Mesodermal cell (in vitro differentiated cells): ENCODE measurements around the gene CCNL1. TPM values are rescaled to one million over a fixed set of nuclear protein-coding genes. Genes with fewer than 3 reads are reported as not detected.
"Not testable (repeated sequence)": the region's sequence is repeated elsewhere in the genome, so short reads cannot be mapped to it uniquely, and the experiment has no call there.

Source experiments
- H3K27ac ChIP-seq: 2 replicates; pipeline ENCODE4 v1.7.0; 2013; ENCODE audit warnings: mild to moderate bottlenecking, low read depth, low read length, moderate library complexity; ENCODE audit not compliant: severe bottlenecking
- H3K36me3 ChIP-seq: 2 replicates; pipeline ENCODE4 v1.7.1; 2013; ENCODE audit warnings: mild to moderate bottlenecking, low read length, moderate library complexity; ENCODE audit not compliant: control insufficient read depth, insufficient read depth
- H3K4me1 ChIP-seq: one replicate; pipeline ENCODE4 v1.7.1; 2013; ENCODE audit warnings: mild to moderate bottlenecking, low read length; ENCODE audit not compliant: insufficient read depth, control insufficient read depth, poor library complexity, severe bottlenecking
- H3K4me3 ChIP-seq: 2 replicates; pipeline ENCODE4 v1.7.0; 2013; ENCODE audit warnings: low read length, control low read depth, mild to moderate bottlenecking; ENCODE audit not compliant: insufficient read depth, poor library complexity, severe bottlenecking; ENCODE audit errors: extremely low read depth
- H3K9me3 ChIP-seq: 2 replicates; pipeline ENCODE4 v1.7.1; 2013; ENCODE audit warnings: mild to moderate bottlenecking, low read length, moderate library complexity; ENCODE audit not compliant: control insufficient read depth
- WGBS, 2 experiments: methylation state at CpG; one replicate each; pipeline ENCODE4 v1.1.5; 2013; ENCODE audit warnings: missing lambda C conversion rate in 2 of 2; ENCODE audit not compliant: insufficient coverage in 2 of 2; 5-methylcytosine and 5-hydroxymethylcytosine counted together
- polyA plus RNA-seq, 2 experiments: library from polyadenylated mRNA; stranded (reverse); fragments of 50-300 nt; gene quantifications; one replicate each; pipeline ENCODE4 v1.2.3, GENCODE V29; 2013

CCNL1 gene
- polyA plus RNA-seq (2013, experiment 1 of 2) = 71.1 TPM
- polyA plus RNA-seq (2013, experiment 2 of 2) = 69.7 TPM

GRCh38 chr3:157159762-157160657 is at the start of gene CCNL1:
Gene CCNL1 (minus strand): TSS chr3:157160147. CDS start chr3:157160094, 53 bp downstream.
- Histone ChIP-seq H3K36me3 (peaks cover 30% of the 10 kb centered on the region), H3K9me3 (no peaks in the 10 kb centered on the region), H3K4me3 (peak within 1 kb of the TSS; percentile 97), H3K27ac (peak within 1 kb of the TSS; percentile 99), H3K4me1 (peaks cover 8% of the 10 kb centered on the region)
- WGBS, 2 experiments = 1 to 2% methylated on average over 69 to 83 of the region's 88 CpGs

- H3K4me3 ChIP-seq = no peak overlapping the region
- H3K36me3 ChIP-seq = no peaks in the 10 kb centered on the region
- no peak overlapping the region for H3K27ac ChIP-seq
- no peaks in the 10 kb centered on the region for H3K4me1 ChIP-seq
- WGBS, 2 experiments = 100% methylated on average over 1 of the region's 1 CpG; no CpG with 5 or more reads in 1 of the 2 experiments
- no peaks in the 10 kb centered on the region for H3K9me3 ChIP-seq
These were observed 44.9 kb upstream of the CCNL1 start for GRCh38 chr3:157204880-157205279.

DNA sequence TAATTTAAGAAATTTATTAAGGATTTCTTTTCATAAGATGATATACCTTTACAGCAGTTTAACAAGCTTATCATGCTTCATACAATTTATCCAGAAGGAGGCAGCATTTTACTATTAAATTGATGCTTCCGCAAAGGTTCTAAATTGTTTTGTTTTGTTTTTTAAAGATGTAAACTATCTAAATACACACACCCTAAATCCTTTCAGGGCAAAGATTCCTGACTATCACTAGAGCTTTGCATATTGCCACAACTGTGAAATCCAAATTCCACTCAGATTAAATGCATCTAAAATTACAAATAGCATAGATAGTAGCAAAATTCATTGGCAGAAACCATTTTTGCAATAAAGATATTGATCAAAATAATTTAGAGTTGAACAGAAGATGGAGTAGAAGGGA is 44.5 kb upstream of the CCNL1 start:
- no peaks in the 10 kb centered on the region for H3K9me3 ChIP-seq
- no peaks in the 10 kb centered on the region for H3K36me3 ChIP-seq
- WGBS, 2 experiments = no CpG with 5 or more reads among the region's 1 CpG
- no peak overlapping the region for H3K4me3 ChIP-seq
- no peak overlapping the region for H3K27ac ChIP-seq
- no peaks in the 10 kb centered on the region for H3K4me1 ChIP-seq

GRCh38 chr3:157201648-157202278 is 41.8 kb upstream of the CCNL1 start:
- H3K4me1 ChIP-seq = no peaks in the 10 kb centered on the region
- H3K4me3 ChIP-seq = no peak overlapping the region
- WGBS, 2 experiments = 72 to 76% methylated on average over 3 to 5 of the region's 6 CpGs

GRCh38 chr3:157199841-157200240 is 39.9 kb upstream of the CCNL1 start:
- no peaks in the 10 kb centered on the region for H3K4me1 ChIP-seq
- 100% methylated on average over 1 to 2 of the region's 3 CpGs for WGBS, 2 experiments
- H3K36me3 ChIP-seq = no peaks in the 10 kb centered on the region
- no peaks in the 10 kb centered on the region for H3K9me3 ChIP-seq
- H3K27ac ChIP-seq = no peak overlapping the region
- no peak overlapping the region for H3K4me3 ChIP-seq

More at GRCh38 chr3:157201648-157202278, 41.8 kb upstream of the CCNL1 start:
- Histone ChIP-seq H3K36me3 (no peaks in the 10 kb centered on the region), H3K9me3 (no peaks in the 10 kb centered on the region), H3K27ac (no peak overlapping the region)

GRCh38 chr3:157195965-157196364 is 36.0 kb upstream of the CCNL1 start:
- no peaks in the 10 kb centered on the region for H3K9me3 ChIP-seq
- H3K4me1 ChIP-seq = no peaks in the 10 kb centered on the region
- no peak overlapping the region for H3K27ac ChIP-seq

DNA sequence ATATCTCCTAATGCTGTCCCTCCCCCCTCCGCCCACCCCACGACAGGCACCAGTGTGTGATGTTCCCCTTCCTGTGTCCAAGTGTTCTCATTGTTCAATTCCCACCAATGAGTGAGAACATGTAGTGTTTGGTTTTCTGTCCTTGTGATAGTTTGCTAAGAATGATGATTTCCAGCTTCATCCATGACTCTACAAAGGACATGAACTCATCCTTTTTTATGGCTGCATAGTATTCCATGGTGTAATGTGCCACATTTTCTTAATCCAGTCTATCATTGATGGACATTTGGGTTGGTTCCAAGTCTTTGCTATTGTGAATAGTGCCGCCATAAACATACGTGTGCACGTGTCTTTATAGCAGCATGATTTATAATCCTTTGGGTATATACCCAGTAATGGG is 31.2 kb upstream of the CCNL1 start:
- H3K9me3 ChIP-seq = peaks cover 32% of the 10 kb centered on the region
- H3K4me1 ChIP-seq, H3K4me3 ChIP-seq, H3K27ac ChIP-seq, H3K36me3 ChIP-seq: not testable (repeated sequence)
- 100% methylated on average over 2 of the region's 5 CpGs; no CpG with 5 or more reads in 1 of the 2 experiments for WGBS, 2 experiments

More at GRCh38 chr3:157195965-157196364, 36.0 kb upstream of the CCNL1 start:
- H3K36me3 ChIP-seq = no peaks in the 10 kb centered on the region
- H3K4me3 ChIP-seq = no peak overlapping the region

DNA sequence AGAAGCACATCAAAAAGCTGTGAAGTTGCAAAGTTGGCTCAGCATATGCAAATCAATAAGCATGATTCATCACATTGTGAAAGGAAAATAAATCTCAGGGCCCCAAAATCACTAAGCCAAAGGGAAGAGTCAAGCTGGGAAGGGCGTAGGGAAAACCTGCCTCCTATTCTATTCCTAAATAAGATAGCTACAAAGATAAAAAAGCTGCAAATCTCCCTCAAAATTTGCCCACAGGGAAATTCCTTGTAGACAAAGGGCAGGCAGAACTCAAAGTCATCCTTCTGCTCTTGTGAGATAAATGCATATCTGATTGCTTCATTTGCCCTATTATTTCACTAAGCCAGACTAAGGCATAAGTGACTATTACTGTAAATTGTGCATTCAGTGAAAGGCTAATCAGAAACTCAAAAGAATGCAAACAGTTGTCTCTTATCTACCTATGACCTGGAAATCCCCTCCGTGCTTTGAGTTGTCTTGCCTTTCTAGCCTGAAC is 30.5 kb upstream of the CCNL1 start:
- H3K36me3 ChIP-seq = no peaks in the 10 kb centered on the region
- H3K4me3 ChIP-seq = no peak overlapping the region
- no CpG with 5 or more reads among the region's 2 CpGs for WGBS, 2 experiments
- H3K27ac ChIP-seq = no peak overlapping the region
- H3K9me3 ChIP-seq = peaks cover 32% of the 10 kb centered on the region
- H3K4me1 ChIP-seq = no peaks in the 10 kb centered on the region

DNA sequence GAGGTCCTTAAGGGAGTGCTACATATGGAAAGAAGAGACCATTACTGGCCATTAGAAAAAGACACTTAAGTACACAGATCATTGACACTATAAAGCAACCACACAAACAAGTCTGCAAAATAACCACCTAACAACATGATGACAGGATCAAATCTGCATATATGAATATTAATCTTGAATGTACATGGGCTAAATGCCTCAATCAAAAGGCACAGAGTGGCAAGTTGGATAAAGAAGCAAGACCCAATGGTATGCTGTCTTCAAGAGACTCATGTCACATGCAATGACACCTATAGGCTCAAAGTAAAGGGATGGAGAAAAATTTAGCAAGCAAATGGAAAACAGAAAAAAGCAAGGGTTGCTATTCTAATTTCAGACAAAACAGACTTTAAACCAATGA is 28.4 kb upstream of the CCNL1 start:
- Histone ChIP-seq H3K27ac (no peak overlapping the region), H3K4me1 (no peaks in the 10 kb centered on the region), H3K9me3 (peaks cover 40% of the 10 kb centered on the region), H3K36me3 (no peaks in the 10 kb centered on the region), H3K4me3 (no peak overlapping the region)

- no peak overlapping the region for H3K27ac ChIP-seq
- H3K4me1 ChIP-seq = no peaks in the 10 kb centered on the region
- 85 to 90% methylated on average over 3 of the region's 3 CpGs for WGBS, 2 experiments
- H3K4me3 ChIP-seq = no peak overlapping the region
- peaks cover 34% of the 10 kb centered on the region for H3K9me3 ChIP-seq
- no peaks in the 10 kb centered on the region for H3K36me3 ChIP-seq
These were observed 22.9 kb upstream of the CCNL1 start for GRCh38 chr3:157182879-157183278.

GRCh38 chr3:157180262-157180661 is 20.3 kb upstream of the CCNL1 start:
- 93 to 100% methylated on average over 2 of the region's 2 CpGs for WGBS, 2 experiments
- H3K36me3 ChIP-seq = no peaks in the 10 kb centered on the region
- H3K27ac ChIP-seq = no peak overlapping the region
- no peak overlapping the region for H3K4me3 ChIP-seq
- H3K4me1 ChIP-seq = no peaks in the 10 kb centered on the region
- peaks cover 28% of the 10 kb centered on the region for H3K9me3 ChIP-seq
